Right kidney (tissue), 1 donor: ENCODE results near the gene ZNF862.

Experiments used
- DNase-seq: peaks from one replicate; pipeline ENCODE4 v3.0.0-alpha.2; 2016

The ZNF862 gene

GRCh38 chr7:149845257-149845980 is 7.2 kb downstream of the ZNF862 start:
- DNase-seq: no peak

DNA sequence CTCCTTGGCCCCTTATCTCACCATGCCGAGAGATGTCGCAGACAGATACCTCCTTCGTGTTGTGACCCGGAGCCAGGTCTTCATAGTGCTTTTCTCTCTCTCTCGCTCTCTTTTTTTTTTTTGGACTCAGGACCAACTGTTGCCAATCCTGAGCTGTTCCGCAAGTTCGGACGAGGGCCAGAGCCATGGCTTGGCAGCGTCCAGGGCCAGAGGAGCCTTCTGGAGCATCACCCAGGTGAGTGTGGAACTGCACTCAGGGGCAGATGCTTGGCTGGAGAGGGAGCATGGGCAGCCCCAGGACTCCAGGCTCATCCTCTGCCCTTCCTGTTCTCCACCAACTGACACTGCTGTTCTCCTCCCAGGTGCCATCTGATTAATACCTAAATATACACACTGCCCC is 7.8 kb downstream of the ZNF862 start:
- DNase-seq: no peak

- no peak for DNase-seq
These were observed 8.4 kb downstream of the ZNF862 start for GRCh38 chr7:149846436-149847046.

DNA sequence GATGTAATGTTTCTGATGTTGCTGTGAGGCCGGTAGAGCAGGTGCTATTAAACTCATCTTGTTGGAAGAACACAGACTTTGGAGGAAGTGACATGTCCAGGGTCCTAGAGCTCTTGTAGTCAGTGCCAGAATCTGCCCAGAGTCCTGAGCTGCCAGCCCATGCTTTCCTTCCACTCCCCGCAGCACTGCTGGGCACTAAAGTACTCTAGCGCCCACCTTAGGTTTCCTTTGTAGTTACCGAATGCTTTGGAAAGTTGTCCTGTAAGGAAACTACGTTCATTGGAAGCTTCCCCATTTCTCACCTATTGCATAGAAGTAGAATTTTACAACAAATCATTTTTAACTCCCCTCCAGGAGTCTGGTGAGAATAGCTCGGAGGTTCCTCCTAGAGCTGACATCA is 11.0 kb downstream of the ZNF862 start:
- DNase-seq: no peak

GRCh38 chr7:149850007-149850594 is 11.9 kb downstream of the ZNF862 start:
- DNase-seq: no peak

GRCh38 chr7:149850716-149851115 is 12.5 kb downstream of the ZNF862 start:
- DNase-seq: no peak

DNA sequence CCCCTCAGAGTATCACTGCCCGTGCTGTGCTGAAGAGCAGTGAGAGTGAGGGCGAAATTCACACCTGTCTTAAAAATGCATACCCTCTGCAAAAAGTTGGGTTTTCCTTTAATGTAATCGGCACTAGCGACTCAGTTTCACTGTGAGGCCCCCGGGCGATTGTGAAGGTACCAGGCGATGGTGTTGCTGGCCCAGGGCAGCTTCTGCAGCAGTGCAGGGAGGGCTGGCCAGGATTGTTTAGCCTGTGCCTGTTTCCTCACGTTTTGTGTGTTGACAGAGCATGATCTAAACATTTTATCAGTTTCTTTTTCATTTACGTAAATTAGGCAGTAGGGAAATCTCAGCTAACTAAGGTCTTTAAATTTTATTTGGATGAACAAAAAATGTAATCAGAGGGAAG is 13.3 kb downstream of the ZNF862 start:
- DNase-seq: no peak

GRCh38 chr7:149853157-149853556 is 15.0 kb downstream of the ZNF862 start:
- no peak for DNase-seq

DNA sequence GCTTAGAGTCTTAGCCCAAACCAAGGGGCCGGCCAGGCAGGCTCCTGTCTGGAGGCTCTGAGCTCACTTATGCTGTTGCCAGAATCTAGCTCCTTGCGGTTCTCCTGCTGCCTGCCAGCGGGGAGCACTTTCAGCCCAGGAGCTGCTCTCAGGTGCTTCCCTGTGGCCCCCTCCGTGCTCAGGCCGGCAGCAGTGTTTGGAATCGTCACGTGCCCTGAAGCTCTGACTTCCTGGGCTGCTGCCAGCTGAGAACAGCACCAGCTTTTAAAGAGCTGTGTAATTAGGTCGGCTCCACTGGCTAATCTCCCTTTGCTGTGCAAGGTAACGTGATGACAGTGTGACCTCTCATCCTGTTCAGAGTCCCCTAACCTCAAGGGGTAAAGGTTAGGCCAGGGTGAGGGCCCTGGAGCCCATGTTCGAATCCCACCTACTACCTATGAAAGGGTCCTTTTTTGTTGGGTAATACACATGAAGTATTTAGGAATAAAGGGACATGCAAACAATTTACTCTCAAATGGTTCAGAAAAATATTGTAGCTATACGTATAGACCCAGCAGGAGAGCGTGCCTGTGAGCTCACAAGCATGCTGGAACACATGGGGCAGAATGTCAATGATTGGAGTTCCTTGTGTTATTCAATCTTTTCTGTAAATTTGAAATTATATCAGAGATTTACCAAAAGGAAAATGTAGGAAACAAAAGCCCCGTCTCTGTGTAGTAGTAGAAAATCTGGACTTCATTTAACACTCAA is 16.6 kb downstream of the ZNF862 start:
- DNase-seq: no peak

DNA sequence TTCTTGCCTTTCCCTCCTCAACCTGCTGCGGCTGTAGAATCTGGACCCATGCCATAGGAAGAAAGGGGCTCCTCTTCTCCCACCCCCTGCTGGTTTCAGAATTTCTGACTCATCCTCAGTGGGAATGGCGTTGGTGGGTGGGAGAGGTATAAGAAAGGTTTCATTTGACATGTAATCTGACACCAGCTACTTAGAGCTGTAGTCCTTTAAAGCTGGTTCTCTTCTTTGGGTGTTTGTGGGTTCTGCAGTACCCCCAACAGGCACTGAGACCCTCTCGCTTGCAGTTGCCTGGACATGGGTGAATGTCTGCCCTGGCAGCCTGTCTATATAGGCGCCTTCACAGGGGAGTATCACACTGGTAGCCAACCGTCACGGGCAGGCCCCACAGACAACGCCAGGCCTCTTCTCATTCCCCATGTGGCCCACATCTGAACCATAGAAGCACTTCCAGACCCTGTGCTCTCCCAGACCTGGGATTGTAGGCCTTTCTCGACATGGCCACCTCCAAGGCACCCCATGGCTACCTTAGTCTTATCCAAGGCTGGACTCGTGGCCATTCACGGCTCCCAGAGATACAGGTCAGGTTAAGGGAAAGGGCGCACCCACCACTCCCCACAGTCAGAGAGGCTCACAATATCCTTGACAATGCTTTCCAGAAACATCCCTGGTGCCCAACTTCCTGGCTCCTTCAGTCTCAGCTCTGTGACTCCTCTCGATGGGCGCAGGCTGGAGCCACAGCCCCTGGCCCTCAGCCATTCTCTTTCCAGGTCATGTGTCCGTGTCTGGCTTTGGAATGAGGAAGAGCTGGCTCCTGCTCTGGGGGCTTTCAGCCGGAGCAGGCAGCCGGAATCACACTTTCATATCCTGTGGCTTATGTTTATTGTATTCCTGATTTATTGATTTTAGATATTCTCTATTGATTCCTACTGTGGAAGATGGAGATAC is 17.5 kb downstream of the ZNF862 start:
- no peak for DNase-seq

GRCh38 chr7:149856583-149856982 is 18.4 kb downstream of the ZNF862 start:
- no peak for DNase-seq

GRCh38 chr7:149859369-149859768 is 21.2 kb downstream of the ZNF862 start:
- no peak for DNase-seq

- no peak for DNase-seq
These were observed 21.7 kb downstream of the ZNF862 start for GRCh38 chr7:149859876-149860275.

DNA sequence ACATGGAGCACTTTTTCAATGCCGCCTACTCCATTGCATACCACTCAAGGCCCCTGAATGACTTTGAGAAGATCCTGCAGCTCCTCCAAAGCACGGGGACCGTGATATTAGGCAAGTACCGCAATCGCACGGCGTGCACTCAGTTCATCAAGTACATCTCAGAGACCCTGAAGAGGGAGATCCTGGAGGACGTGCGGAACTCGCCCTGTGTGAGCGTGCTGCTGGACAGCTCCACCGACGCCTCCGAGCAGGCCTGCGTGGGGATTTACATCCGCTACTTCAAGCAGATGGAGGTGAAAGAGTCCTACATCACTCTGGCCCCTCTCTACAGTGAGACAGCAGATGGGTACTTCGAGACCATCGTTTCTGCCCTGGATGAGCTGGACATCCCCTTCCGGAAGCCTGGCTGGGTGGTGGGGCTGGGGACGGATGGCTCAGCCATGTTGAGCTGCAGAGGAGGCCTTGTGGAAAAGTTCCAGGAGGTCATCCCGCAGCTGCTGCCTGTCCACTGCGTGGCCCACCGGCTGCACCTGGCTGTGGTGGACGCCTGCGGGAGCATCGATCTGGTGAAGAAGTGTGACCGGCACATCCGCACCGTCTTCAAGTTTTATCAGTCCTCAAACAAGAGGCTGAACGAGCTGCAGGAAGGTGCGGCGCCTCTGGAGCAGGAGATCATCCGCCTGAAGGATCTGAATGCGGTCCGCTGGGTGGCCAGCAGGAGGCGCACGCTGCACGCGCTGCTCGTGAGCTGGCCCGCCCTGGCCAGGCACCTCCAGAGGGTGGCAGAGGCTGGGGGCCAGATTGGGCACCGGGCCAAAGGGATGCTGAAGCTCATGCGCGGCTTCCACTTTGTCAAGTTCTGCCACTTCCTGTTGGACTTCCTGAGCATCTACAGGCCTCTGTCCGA is 22.9 kb downstream of the ZNF862 start:
- DNase-seq: no peak

DNA sequence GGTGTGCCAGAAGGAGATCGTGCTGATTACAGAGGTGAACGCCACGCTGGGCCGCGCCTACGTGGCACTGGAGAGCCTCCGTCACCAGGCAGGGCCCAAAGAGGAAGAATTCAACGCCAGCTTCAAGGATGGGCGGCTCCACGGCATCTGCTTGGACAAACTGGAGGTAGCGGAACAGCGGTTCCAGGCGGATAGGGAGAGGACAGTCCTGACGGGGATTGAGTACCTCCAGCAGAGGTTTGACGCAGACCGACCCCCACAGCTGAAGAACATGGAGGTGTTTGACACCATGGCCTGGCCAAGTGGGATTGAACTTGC is 23.5 kb downstream of the ZNF862 start:
- DNase-seq: no peak

DNA sequence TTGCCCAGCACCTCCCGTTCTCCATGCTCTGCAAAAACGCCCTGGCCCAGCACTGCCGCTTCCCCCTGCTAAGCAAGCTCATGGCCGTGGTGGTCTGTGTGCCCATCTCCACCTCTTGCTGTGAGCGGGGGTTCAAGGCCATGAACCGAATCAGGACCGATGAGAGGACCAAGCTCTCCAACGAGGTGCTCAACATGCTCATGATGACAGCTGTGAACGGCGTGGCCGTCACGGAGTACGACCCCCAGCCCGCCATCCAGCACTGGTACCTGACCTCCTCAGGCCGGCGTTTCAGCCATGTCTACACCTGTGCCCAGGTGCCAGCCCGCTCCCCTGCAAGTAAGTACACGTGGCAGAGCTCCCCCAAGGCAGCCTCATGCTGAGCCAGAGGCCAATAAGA is 24.0 kb downstream of the ZNF862 start:
- DNase-seq: no peak

GRCh38 chr7:149863500-149863899 is 25.3 kb downstream of the ZNF862 start:
- no peak for DNase-seq

DNA sequence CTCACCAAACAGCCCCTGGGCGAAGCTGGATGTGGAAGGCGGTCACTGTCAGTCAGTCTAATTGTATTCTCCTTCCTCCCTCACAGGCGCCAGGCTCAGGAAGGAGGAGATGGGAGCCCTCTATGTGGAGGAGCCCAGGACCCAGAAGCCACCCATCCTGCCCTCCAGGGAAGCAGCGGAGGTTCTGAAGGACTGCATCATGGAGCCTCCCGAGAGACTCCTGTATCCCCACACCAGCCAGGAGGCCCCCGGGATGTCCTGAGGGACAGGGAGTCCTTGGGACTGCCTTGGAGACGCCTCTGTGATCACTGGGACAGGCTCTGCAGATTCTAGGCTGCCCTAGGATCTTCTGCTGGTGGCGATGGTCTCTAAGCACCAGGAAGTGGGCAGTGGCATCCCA is 25.8 kb downstream of the ZNF862 start:
- no peak for DNase-seq

DNA sequence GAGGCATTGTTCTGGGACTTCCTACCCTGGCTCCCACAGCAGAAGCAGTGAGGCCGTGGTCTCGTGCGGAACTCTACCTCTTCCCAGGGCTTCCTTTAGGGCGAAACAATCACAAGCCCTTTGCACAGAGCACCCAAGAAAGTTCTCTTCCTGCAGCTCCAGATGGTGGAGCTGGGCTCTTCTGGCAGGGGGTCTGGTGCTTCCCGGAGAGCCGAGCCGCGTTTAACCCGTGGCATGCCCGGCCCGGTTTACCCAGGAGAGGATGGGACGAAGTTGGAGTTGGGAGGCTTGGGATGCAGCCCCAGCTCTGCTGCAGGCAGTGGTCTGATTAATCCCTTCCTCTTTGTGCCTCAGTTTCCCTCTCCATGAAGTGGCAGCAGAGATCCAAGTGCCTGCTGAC is 26.6 kb downstream of the ZNF862 start:
- no peak for DNase-seq

- DNase-seq: no peak
These were observed 27.3 kb downstream of the ZNF862 start for GRCh38 chr7:149865437-149865836.

DNA sequence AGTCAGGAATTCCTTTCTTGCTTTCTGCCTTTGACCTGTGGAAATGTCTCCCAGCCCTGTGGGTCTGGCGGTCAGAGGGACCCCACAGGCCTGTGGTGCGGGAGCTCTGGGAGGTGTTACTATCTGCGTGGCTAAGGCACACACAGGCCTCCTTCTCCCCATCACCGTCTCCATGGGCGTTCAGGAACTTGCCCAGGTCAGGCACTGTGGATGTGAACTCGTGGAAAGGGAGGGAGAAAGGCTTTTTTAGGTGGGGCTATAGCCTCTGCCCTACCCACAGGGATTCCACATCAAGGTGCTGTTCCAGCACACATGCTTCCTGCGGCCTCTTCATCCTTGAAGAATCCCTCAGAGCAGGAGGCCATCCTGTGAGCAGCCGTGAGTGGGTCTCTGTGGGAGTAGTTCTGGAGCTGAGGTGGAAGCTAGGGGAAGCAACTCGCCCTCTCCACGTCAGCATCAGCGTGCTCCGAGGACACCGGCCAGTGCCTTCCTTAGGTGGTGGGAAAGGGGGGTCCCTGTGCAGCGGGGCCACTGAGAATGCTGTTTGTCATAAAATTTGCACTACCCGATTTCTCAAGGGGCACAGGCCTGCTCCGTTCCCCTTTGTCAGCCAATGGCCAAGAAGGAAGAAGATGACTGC is 28.1 kb downstream of the ZNF862 start:
- DNase-seq: no peak
